Measurements from ENCODE around the gene CCL28.
"Not testable (repeated sequence)": the region's sequence is repeated elsewhere in the genome, so short reads cannot be mapped to it uniquely, and the experiment has no call there.

Gene CCL28, protein sequence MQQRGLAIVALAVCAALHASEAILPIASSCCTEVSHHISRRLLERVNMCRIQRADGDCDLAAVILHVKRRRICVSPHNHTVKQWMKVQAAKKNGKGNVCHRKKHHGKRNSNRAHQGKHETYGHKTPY

DNA sequence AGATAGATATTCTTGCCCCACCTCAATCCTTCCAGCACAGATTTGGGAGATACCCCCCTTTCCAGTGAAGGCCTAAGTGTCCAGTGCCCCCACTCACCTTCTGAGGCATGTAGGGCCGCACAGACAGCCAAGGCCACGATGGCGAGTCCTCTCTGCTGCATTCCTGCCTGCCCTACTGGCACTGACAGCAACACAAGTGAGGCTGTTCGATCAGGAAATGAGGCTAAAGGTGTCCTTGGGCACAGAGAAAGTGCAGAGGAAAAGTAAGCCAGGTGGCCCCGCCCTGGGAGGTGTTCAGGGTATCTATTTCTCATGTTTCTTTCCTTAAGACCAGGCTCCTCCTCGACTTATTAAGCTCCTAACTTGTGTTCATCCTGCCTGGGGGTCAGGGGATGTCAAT is at the start of gene CCL28:
Gene CCL28 (minus strand): TSS at position 236 of the 400 bp plus-strand sequence. CDS start 75 bp downstream, at position 161.
- DNase-seq: no peak

DNA sequence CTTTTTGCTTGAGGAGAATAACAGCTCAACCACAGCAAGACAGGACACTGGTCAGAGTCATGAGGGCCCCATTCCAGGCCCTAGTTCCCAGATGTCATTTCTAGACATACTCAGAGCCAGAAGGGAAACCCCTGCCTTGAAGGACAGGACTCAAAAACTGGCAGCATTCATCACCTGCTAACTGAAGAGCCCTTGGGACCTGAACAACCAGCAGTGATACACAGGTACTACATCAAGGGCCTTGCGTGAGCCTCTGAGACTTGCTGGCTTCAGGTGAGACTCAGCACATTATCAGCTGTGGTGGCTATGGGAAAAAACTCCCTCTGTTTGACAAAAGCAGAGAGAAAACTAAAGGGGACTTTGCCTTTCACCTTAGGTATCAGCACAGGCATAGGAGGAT is 48.9 kb upstream of the CCL28 start:
- DNase-seq: no peak

DNA sequence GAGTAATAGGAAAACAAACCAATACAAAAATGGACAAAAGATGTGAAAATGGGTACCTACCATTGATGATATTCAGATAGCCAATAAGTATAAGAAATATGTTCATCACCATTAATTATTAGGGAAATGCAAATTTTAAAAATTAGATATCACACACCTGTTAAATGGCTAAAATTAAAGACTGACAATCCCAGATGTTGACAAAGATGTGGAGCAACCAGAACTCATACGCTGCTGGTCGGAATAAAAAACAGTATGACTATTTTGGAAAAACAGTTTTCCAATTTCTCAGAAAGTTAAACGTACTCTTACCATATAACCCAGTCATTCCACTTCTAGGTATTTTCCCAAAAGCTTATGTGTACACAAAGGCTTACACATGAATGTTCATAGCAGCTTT is 44.4 kb upstream of the CCL28 start:
- DNase-seq: no peak

DNA sequence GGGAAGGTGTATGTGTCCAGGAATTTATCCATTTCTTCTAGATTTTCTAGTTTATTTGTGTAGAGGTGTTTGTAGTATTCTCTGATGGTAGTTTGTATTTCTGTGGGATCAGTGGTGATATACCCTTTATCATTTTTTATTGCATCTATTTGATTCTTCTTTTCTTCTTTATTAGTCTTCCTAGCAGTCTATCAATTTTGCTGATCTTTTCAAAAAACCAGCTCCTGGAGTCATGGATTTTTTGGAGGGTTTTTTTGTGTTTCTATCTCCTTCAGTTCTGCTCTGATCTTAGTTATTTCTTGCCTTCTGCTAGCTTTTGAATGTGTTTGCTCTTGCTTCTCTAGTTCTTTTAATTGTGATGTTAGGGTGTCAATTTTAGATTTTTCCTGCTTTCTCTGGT is 29.4 kb upstream of the CCL28 start:
- DNase-seq: not testable (repeated sequence)

DNA sequence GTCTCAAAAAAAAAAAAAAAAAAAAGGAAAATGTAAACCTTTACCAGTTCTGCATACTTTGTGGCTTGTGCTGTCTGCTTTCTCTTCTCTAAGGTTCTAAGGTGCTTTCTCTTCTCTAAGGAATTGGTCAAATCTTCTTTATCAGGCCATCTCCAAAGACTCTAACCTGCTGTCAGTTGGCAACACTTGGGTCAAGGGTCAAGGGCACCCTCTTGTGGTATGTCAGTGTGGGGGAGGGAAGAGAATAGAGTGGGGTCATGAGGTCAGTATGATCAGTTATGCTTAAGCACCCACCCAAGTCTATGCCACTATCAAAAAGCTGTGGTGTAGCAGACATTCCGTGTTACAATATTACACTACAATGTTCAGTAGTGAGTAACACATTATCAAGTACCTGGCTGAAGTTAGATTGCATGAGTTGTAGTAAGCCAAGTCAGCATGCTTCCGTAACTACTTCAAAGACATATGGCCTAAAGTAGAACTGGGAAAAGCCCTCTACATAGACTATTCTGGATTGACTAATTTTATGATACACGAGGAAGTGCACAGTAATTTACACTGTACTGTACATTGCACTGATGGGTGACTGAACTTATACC is 25.0 kb upstream of the CCL28 start:
- no peak for DNase-seq

DNA sequence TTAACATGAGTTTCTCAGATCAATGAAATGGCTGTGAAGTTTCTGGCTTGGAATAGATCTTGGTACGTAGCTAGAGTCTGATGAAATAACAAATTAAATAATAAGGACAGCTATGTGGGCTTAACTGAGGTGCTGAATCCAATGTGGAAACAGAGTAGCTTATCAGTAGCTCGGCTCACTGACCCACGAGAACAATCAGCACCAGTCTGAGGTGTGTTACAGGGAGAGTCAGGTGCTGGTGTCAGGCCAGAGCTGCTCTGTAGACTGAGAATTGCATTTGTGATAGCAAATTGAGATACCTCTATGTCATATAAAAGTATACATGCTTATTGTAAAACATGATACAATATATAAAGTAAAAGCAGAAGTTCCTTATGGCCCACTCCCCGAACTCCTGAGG is 21.2 kb upstream of the CCL28 start:
- no peak for DNase-seq

DNA sequence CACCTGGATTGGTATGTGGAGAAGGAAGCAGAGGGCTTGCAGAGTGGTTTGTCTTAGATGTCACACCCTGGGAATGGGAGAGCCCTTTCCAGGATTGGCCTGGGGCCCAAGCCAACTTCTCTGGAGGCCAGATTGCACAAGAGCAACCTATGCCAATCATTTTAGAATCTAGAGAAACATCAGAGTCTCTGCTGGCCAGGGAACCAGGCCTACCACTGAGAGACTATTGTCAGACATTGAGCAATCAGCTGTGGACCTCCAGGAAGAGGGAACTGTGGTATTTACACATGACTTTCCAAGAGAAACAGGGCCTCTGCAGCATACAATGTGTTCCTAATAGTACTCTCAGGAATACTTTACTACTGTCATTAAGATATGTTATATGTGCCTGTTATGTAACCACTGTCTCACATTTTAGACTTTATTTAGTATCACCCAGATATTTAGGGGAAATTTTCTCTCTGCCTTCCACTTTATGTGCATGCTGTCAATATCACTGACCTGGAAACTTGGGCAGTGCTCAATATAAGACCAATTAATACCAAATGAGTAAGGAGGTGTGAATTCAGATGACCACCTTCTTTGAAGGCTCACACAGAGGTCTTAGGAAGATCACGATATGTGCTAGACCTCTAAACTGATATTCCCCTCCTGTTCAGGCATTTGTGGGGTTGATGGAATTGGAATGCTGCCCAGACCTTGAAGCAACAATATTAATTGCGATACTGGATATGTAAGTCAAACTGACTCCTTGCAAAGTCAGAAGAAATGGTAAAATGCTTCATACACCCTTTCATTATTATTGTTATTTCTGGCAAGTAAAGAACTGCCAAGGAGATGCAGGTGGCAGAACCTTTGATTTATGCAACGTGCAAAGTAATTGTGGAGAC is 20.5 kb upstream of the CCL28 start:
- DNase-seq: no peak

DNA sequence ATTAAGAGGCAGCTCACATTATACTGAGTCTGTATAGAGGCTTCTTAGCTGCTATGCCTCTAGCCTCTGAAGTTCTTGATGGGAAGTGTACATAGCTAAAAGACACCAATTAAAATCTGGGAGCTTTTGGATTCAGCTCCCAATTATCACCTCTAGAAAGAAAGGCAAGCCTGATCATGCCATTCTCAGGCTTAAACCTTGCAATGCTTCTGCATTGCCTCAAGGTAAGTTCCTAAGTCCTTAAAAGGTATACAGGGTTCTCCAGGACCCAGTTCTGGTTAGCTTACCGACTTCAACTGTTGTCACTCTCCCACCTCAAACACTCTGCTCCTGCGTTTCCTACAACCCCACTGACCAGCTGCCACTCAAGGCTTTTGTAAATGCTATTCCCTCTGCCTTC is 17.5 kb upstream of the CCL28 start:
- DNase-seq: no peak

DNA sequence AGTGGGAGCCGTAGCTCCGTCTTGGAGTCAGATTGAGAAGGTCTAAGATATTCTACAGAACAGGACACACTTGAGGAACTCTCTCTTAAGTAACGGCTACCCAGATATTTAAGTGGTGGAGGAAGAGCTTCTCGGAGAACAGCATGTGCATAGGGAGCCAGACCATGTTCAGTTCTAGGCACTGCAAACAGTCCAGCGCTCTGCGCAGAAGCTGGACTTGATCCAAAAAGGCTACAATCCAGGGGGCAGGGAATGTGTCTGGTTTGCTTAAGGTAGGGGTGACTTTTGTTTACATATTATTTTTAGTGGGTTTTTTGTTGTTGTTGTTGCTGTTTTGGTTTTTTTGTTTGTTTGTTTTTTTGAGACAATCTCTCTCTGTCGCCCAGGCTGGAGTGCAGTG is 16.8 kb upstream of the CCL28 start:
- no peak for DNase-seq

DNA sequence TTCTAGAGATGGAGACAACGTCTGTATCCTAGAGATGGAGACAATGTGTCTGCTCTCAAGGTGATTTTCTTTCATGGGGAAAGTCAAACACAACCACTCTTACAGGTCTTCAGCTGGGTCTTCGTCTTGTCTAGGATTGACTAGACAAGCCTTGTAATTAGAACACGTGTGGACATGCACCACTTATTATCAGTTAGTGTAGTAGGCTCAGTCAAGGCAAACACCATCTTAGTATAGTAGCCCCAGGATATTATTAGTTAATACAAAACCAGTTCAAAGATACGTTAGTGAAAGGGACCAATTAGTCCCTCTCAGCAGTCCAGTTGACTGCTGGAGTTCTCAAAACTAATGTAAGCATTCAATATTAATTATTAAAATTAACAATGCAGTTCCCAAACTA is 15.1 kb upstream of the CCL28 start:
- DNase-seq: no peak

DNA sequence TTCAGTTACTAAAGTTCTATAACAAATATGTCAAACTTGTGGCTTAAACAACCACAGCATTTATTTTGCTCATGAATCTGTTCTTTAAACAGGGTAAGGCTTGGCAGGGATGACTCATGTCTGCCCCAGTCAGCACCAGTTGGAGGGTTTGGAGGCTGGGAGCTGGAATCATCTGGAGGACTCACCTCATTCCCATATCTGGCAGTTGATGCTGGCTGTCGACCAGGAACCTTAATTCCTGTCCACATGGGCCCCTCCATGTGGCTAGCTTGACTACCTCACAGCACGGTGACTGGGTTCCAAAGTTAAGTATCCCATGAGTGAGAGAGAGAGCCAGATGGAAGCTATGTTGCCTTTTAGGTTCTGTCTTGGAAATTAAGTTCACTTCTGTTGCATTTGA is 13.8 kb upstream of the CCL28 start:
- no peak for DNase-seq

DNA sequence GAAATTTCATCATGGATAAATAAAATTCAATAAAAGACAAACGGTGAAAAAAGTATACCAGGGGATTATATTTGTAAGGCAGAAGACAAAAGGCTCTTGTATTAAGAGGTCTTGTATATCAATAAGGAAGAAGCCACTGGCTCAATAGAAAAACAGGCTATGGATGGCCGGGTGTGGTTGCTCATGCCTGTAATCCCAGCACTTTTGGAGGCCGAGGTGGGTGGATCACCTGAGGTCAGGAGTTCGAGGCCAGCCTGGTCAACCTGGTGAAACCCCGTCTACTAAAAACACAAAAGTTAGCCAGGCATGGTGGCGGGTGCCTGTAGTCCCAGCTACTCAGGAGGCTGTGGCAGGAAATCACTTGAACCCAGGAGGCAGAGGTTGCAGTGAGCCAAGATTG is 10.9 kb upstream of the CCL28 start:
- DNase-seq: not testable (repeated sequence)

DNA sequence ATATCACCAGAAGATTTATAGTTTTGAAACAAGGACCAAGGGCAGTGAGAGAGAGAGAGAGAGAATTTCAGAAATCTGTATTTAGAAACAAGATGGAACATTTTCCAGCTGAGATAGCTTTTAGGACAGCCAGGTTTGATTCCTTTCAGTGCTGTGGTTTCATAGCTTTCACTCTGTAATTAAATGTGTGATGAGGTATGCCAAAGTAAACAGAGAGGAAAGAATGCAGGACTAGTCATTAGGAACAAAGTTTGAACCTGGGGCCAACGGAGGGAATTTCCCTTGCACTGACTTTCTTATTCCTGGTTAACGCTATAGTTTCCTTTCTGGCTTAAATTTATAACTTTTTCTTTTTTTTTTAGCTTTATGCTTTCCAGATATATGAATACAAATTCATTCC is 10.0 kb upstream of the CCL28 start:
- no peak for DNase-seq

DNA sequence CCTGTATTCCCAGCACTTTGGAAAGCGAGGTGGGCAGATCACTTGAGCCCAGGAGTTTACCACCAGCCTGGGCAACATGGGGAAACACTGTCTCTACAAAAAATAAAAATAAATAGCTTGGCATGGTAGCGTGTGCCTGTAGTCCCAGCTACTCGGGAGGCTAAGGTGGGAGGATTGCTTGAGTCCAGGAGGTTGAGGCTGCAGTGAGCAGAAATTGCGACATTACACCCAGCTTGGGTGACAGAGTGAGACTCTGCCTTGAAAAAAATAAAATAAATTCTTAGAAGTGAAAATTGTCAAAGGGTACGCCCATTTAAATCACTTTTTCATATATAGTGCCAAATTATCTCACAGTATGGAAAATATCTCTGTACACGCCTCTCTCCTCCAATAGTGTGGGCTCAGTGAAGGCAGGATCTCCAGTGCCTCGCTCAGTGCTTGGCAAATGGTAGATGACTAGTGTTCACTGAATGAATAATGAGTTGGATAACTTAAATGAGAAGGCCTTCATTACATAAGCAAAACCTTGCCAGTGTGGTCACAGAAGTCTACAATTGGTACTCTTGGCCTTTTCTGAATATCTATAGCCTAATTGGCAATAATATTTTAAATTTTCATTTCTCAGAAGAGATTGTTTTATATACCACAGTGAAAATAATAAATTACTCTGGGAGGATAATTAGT is 9.4 kb upstream of the CCL28 start:
- DNase-seq: no peak

DNA sequence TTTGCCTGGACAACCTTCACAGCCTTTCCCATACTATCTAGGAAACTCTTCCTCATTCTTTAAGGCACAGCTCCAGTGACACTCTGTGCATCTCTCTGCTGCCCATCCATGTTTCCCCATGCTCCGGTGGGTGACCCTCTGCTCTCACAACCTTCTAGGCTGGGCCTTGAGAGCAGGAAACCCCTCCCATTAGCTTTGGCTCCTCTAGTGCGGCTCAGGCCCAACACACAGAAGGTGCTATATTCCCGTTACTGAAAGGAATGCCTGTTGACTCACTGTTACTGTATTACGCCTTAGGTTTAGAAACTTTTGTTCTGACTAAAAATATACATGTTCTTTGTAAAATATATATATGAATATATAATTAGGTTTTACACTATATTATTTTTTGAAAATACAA is 8.1 kb upstream of the CCL28 start:
- no peak for DNase-seq

DNA sequence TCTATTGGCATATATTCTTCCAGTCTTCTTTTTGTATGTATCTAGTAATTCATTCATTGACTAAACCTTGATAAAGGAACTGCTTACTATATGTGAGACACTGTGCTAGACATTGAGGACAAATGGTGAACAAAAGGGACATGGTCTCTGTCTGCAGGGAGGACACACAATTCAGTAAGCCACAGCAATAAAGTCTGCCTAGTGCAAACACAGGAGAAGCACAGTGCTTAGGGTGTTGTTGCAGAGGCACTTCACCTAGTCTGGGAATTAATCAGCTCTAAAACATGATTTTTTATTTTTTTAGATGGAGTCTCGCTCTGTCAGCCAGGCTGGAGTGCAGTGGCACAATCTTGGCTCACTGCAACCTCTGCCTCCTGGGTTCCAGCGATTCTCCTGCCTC is 6.4 kb upstream of the CCL28 start:
- no peak for DNase-seq

DNA sequence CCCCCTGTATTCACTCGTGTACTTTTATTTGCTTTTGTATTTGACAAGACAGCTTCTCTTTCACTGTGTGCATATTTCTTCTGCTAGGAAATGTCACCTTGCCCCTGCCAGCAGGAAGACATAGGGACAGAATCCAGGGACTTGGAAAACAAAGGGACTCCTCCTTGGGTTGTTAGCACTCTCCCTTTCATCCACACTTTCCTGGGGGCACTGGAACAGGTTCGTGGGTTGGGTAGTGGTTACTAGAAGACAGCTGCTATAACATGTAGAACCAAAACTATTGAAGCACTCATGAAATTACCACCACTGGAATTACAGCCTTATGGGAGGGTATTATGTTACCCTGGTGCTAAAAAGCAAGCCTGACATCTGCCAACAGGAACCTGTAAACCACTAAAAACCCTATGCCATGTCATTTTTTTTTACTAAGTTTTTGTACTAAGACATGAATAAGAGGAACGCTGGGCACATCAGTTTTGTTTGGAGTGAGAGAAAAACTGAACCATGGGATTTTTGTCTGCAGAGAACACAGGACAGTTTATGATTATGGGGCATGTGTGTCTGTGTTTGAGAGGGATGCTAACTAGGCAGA is 4.7 kb upstream of the CCL28 start:
- DNase-seq: no peak

DNA sequence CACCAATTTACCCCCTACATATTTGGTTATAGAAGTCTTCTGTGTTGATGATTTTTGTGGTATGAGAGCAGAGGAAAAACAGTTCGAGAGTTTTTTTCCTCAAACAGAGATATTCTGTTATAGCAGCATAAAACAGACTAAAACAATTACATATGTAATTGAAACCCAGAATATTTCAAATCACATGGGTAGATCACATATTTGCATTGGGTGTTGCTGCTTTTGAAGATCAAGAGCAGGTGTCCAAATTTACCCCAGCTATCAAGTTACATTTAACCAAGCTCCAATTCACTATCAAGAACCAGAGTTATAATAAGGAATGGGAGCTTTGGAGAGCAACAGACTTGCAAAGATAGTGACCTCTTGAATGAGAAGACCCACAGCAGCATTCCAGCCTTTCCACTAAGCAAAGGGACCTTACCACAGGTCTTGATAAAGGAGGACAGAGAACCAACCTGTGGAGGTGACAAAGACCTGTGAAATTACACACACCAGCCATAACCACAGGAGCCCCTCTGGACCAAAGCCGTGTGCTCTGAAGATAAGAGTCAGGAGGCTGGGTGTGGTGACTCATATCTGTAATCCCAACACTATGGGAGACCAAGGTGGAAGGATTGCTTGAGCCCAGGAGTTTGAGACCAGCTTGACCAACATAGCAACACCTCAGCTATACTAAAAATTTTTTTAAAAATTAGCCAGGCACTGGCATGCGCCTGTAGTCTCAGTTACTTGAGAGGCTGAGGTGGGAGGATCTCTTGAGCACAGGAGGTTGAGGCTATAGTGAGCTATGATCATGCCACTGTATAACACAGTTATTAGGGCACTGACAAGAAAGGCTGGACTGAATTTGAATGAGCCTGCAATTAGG is 4.0 kb upstream of the CCL28 start:
- no peak for DNase-seq

DNA sequence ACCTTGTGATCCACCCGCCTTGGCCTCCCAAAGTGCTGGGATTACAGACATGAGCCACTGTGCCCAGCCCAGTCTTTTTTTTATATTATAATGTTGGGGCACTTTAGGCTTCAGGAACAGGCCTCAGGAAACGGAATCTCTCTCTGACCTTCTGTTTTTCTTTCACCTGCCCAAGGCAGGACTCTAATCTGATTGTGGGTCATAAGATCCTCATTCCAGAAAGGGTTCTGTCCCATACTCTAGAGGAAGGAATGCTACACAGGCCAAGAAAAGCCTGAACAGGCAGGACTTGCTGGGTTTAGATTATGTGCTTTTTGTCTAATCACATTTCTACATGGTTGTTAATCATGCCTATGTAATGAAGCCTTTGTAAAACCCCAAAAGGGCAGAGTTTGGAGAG is 1.8 kb upstream of the CCL28 start:
- no peak for DNase-seq

DNA sequence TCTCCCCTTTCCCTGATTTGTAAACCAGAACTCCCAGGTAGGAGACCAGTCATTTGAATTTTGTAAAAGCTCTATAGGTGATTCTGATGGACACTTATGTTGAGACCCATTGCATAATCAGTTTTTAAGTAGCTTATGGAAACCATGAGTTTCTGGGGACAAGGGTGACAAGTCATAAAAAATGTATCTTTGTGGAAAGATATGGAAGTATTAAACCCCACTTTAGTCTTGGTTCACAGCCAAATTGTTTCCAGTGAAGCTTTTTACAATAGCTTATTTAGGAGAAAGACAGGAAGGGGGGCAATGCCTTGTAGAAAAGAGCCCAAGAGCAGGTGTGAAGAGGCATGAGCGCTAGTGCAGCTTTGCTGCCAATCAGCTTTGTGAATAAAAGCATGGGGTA is 453 bp upstream of the CCL28 start:
- DNase-seq: no peak

DNA sequence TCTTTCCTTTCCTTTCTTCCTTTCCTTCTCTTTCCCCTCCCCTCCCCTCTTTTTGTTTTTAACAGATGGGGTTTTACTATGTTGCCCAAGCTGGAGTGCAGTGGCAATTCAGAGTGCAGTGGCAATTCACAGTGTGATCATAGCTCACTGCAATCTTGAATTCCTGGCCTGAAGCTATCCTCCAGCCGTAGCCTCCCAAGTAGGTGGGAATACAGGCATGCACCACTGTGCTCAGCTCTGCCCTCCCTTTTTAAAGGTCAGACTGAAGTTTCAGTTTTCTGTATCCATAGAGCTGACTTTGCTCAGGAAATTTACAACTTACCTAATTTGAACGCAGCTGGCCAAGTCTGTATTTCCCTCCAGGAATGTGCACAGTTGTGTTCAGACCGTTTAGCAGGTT is 696 bp downstream of the CCL28 start:
- no peak for DNase-seq

DNA sequence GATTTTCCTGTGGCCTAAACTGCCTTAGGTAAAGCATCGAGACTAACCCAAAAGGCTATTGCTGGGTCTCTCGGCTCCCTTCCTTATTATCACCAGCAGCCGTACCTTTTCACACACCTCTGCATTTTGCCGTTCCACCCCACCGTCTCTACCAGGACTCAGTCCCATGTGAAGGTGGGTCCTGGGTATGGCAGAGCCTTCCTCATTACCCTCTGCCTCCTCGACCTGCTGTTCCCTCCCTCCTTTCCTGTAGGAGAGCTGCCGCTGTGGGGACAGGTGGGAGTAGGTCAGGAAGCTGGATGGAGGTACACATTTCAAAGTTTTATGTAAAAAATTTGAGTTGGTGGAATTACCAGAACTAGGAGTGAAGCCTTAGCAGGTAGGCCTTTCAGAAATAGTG is 1.8 kb downstream of the CCL28 start:
- DNase-seq: no peak
